Neural cell (in vitro differentiated cells): ENCODE results near the gene DNAL4. TPM values are rescaled to one million over a fixed set of nuclear protein-coding genes. Genes with fewer than 3 reads are reported as not detected.

Experiments
- H2AFZ ChIP-seq: fragments of 200-600, 300-800 bp; sonication (generic), shearing (Covaris generic); 2 replicates; pipeline ENCODE4 v1.6.0; 2014; ENCODE audit warnings: low read depth, mild to moderate bottlenecking, antibody characterized with exemption, low read length, moderate library complexity
- H3F3A ChIP-seq: fragments of 200-600 bp; shearing (Covaris generic); 2 replicates; pipeline ENCODE4 v1.6.1; 2016; ENCODE audit warnings: mild to moderate bottlenecking, moderate library complexity, mixed read lengths, antibody characterized with exemption, low read length; ENCODE audit not compliant: insufficient read depth, poor library complexity, severe bottlenecking
- H3K27ac ChIP-seq: fragments of 200-600, 300-800 bp; sonication (generic), shearing (Covaris generic); 2 replicates; pipeline ENCODE4 v1.5.1; 2014; ENCODE audit warnings: mild to moderate bottlenecking, low read length, moderate library complexity
- H3K27me3 ChIP-seq: fragments of 300-800, 200-600 bp; sonication (generic), shearing (Covaris generic); 2 replicates; pipeline ENCODE4 v1.6.0; 2014; ENCODE audit warnings: mild to moderate bottlenecking, low read depth, low read length, moderate library complexity; ENCODE audit not compliant: insufficient read depth
- H3K36me3 ChIP-seq: fragments of 300-800, 200-600 bp; sonication (generic), shearing (Covaris generic); 2 replicates; pipeline ENCODE4 v1.5.1; 2014; ENCODE audit warnings: mild to moderate bottlenecking, antibody characterized with exemption, low read length, moderate library complexity; ENCODE audit not compliant: insufficient read depth
- H3K4me2 ChIP-seq: fragments of 300-800, 200-600 bp; sonication (generic), shearing (Covaris generic); 2 replicates; pipeline ENCODE4 v1.6.0; 2014; ENCODE audit warnings: mild to moderate bottlenecking, low read length
- H3K4me3 ChIP-seq: fragments of 300-800, 200-600 bp; sonication (generic), shearing (Covaris generic); 2 replicates; pipeline ENCODE4 v1.5.1; 2014; ENCODE audit warnings: mild to moderate bottlenecking, low read length, moderate library complexity
- H3K79me2 ChIP-seq: fragments of 200-600 bp; shearing (Covaris generic); replicated peaks from 2 replicates; pipeline ENCODE4 v1.6.0; 2014; ENCODE audit warnings: mild to moderate bottlenecking, low read length, moderate library complexity; ENCODE audit not compliant: insufficient read depth
- H3K9ac ChIP-seq: fragments of 300-800, 200-600 bp; sonication (generic), shearing (Covaris generic); 2 replicates; pipeline ENCODE4 v1.6.1; 2016; ENCODE audit warnings: mild to moderate bottlenecking, low read length, mixed read lengths
- H3K9me2 ChIP-seq: fragments of 200-600 bp; shearing (Covaris generic); 2 replicates; pipeline ENCODE4 v1.6.1; 2016; ENCODE audit warnings: mild to moderate bottlenecking, low read length, mixed read lengths; ENCODE audit not compliant: insufficient read depth
- H3K9me3 ChIP-seq: fragments of 200-600, 300-800 bp; sonication (generic), shearing (Covaris generic); 2 replicates; pipeline ENCODE4 v1.6.1; 2016; ENCODE audit warnings: mild to moderate bottlenecking, mixed run types, low read length, moderate library complexity, mixed read lengths
- H4K20me1 ChIP-seq: fragments of 200-600 bp; shearing (Covaris generic); 2 replicates; pipeline ENCODE4 v1.6.1; 2016; ENCODE audit warnings: mild to moderate bottlenecking, mixed run types; ENCODE audit not compliant: insufficient read depth
- CTCF ChIP-seq: fragments of 450-650 bp; IDR thresholded peaks from 2 replicates; pipeline ENCODE4 v1.5.1; 2014; ENCODE audit warnings: antibody characterized with exemption, mild to moderate bottlenecking, moderate library complexity; ENCODE audit not compliant: poor library complexity, severe bottlenecking
- EP300 ChIP-seq: fragments of 450-650 bp; conservative IDR thresholded peaks from 2 replicates; pipeline ENCODE4 v1.6.1; 2014; ENCODE audit warnings: antibody characterized with exemption, mild to moderate bottlenecking, moderate library complexity; ENCODE audit not compliant: poor library complexity, severe bottlenecking
- EZH2 ChIP-seq: fragments of 200-600, 300-800 bp; shearing (Covaris generic), sonication (generic); IDR thresholded peaks from 2 replicates; pipeline ENCODE4 v1.6.1; 2014; ENCODE audit warnings: antibody characterized with exemption, low read length, borderline replicate concordance, mild to moderate bottlenecking; ENCODE audit not compliant: insufficient read depth, poor library complexity, severe bottlenecking
- MXI1 ChIP-seq: fragments of 450-650 bp; conservative IDR thresholded peaks from 2 replicates; pipeline ENCODE4 v1.6.1; 2014; ENCODE audit warnings: antibody characterized with exemption, mild to moderate bottlenecking; ENCODE audit not compliant: poor library complexity, severe bottlenecking
- POLR2AphosphoS5 ChIP-seq: IDR thresholded peaks from 2 replicates; pipeline ENCODE4 v1.6.1; 2012
- REST ChIP-seq: IDR thresholded peaks from 2 replicates; pipeline ENCODE4 v1.6.1; 2012; ENCODE audit warnings: borderline replicate concordance
- SMC3 ChIP-seq: fragments of 450-650 bp; conservative IDR thresholded peaks from 2 replicates; pipeline ENCODE4 v1.6.1; 2014; ENCODE audit warnings: antibody characterized with exemption, mild to moderate bottlenecking, moderate library complexity; ENCODE audit not compliant: poor library complexity
- TAF1 ChIP-seq: IDR thresholded peaks from 2 replicates; pipeline ENCODE4 v1.6.1; 2012; ENCODE audit warnings: low read depth
- polyA plus RNA-seq: library from polyadenylated mRNA; depleted of rRNA; stranded (reverse); fragments of >200 nt; gene quantifications from 2 replicates; pipeline ENCODE4 v1.2.3, GENCODE V29; 2014

DNAL4 gene
- polyA plus RNA-seq, 1 donor from 2014 or later, result 95.0 TPM

- no peak overlapping the region for H3K9ac ChIP-seq
- H3K9me3 ChIP-seq, result no peaks in the 10 kb centered on the region
- H3K36me3 ChIP-seq, result no peaks in the 10 kb centered on the region
- no peaks in the 10 kb centered on the region for H3F3A ChIP-seq
- no peaks in the 10 kb centered on the region for H3K27me3 ChIP-seq
- no peaks in the 10 kb centered on the region for H3K79me2 ChIP-seq
- H3K4me3 ChIP-seq, result no peak overlapping the region
- H3K4me2 ChIP-seq, result no peak overlapping the region
- H3K9me2 ChIP-seq, result no peaks in the 10 kb centered on the region
- H2AFZ ChIP-seq, result no peak overlapping the region
- no peak overlapping the region for H3K27ac ChIP-seq
- no peaks in the 10 kb centered on the region for H4K20me1 ChIP-seq
- TF ChIP-seq CTCF (no peak), EP300 (no peak), SMC3 (no peak), TAF1 (no peak), MXI1 (no peak), REST (no peak), EZH2 (no peak), POLR2AphosphoS5 (no peak)
Measured at GRCh38 chr22:38802671-38803121, 8.8 kb upstream of the DNAL4 start.

GRCh38 chr22:38799265-38800002 lies 5.5 kb upstream of the DNAL4 start:
- Histone ChIP-seq H3K4me2 (no peak overlapping the region), H3K79me2 (no peaks in the 10 kb centered on the region), H3K27ac (no peak overlapping the region), H3K36me3 (no peaks in the 10 kb centered on the region), H3K27me3 (no peaks in the 10 kb centered on the region), H4K20me1 (no peaks in the 10 kb centered on the region), H3K9me3 (no peaks in the 10 kb centered on the region), H3K9ac (no peak overlapping the region), H3K9me2 (no peaks in the 10 kb centered on the region), H3K4me3 (no peak overlapping the region), H2AFZ (no peak overlapping the region), H3F3A (no peaks in the 10 kb centered on the region)
- TF ChIP-seq EZH2, result no peak
- TF ChIP-seq EP300, result no peak
